HG03575 (cell line): ENCODE results near the gene CHD2.
"Not testable (repeated sequence)": the region's sequence is repeated elsewhere in the genome, so short reads cannot be mapped to it uniquely, and the experiment has no call there.

ENCODE experiments used
- ATAC-seq: cut with Tn5 transposase; IDR thresholded peaks from one replicate; pipeline ENCODE4 v1.9.1; 2021; ENCODE audit not compliant: unreplicated experiment, insufficient number of reproducible peaks, low FRiP score; ENCODE audit errors: extremely low read depth

CHD2 gene

GRCh38 chr15:92903966-92904721, 4.0 kb downstream of the CHD2 start:
- ATAC-seq = peak; percentile 30

GRCh38 chr15:92904722-92905571, 4.8 kb downstream of the CHD2 start:
- ATAC-seq = no peak

GRCh38 chr15:92906020-92906419, 5.9 kb downstream of the CHD2 start:
- ATAC-seq = no peak

GRCh38 chr15:92906563-92907081, 6.5 kb downstream of the CHD2 start:
- no peak for ATAC-seq

GRCh38 chr15:92907229-92907628, 7.1 kb downstream of the CHD2 start:
- no peak for ATAC-seq

GRCh38 chr15:92907896-92908712, 8.0 kb downstream of the CHD2 start:
- no peak for ATAC-seq

GRCh38 chr15:92908713-92909057, 8.6 kb downstream of the CHD2 start:
- ATAC-seq = no peak

GRCh38 chr15:92909136-92909781, 9.1 kb downstream of the CHD2 start:
- ATAC-seq = no peak

GRCh38 chr15:92910451-92910850, 10.3 kb downstream of the CHD2 start:
- ATAC-seq = no peak

- ATAC-seq = no peak
Observed at GRCh38 chr15:92914103-92914499, 14.0 kb downstream of the CHD2 start.

GRCh38 chr15:92914768-92915221, 14.7 kb downstream of the CHD2 start:
- ATAC-seq = no peak

GRCh38 chr15:92915766-92916435, 15.8 kb downstream of the CHD2 start:
- ATAC-seq = no peak

- no peak for ATAC-seq
Observed at GRCh38 chr15:92917598-92918407, 17.7 kb downstream of the CHD2 start.

- ATAC-seq = not testable (repeated sequence)
Observed at GRCh38 chr15:92918881-92919280, 18.8 kb downstream of the CHD2 start.

GRCh38 chr15:92920595-92921161, 20.6 kb downstream of the CHD2 start:
- ATAC-seq = no peak

- no peak for ATAC-seq
Observed at GRCh38 chr15:92921215-92922131, 21.3 kb downstream of the CHD2 start.
